Fibroblast of the aortic adventitia (primary cell): ENCODE measurements around the gene MXRA8. TPM values are rescaled to one million over a fixed set of nuclear protein-coding genes. Genes with fewer than 3 reads are reported as not detected.

Source experiments
- DNase-seq: peaks from one replicate; pipeline ENCODE4 v3.0.0-alpha.2; 2010; ENCODE audit warnings: low read depth
- H3K4me3 ChIP-seq: 2 replicates; pipeline ENCODE4 v1.5.1; 2011; ENCODE audit warnings: low read depth, mild to moderate bottlenecking, control low read depth, low read length, moderate library complexity
- total RNA-seq: library from RNA; depleted of rRNA; stranded (reverse); fragments of >200 nt; gene quantifications from 2 replicates; pipeline ENCODE4 v1.2.3, GENCODE V29; 2012; ENCODE audit warnings: low replicate concordance
- TF ChIP-seq, protein P1 (sequence below): IDR thresholded peaks from 2 replicates; pipeline ENCODE4 v1.5.1; 2011; ENCODE audit warnings: mild to moderate bottlenecking, low read length, control low read depth, inconsistent platforms; ENCODE audit not compliant: insufficient read depth

MXRA8 gene
- total RNA-seq, 1 donor, result 367 TPM

DNA sequence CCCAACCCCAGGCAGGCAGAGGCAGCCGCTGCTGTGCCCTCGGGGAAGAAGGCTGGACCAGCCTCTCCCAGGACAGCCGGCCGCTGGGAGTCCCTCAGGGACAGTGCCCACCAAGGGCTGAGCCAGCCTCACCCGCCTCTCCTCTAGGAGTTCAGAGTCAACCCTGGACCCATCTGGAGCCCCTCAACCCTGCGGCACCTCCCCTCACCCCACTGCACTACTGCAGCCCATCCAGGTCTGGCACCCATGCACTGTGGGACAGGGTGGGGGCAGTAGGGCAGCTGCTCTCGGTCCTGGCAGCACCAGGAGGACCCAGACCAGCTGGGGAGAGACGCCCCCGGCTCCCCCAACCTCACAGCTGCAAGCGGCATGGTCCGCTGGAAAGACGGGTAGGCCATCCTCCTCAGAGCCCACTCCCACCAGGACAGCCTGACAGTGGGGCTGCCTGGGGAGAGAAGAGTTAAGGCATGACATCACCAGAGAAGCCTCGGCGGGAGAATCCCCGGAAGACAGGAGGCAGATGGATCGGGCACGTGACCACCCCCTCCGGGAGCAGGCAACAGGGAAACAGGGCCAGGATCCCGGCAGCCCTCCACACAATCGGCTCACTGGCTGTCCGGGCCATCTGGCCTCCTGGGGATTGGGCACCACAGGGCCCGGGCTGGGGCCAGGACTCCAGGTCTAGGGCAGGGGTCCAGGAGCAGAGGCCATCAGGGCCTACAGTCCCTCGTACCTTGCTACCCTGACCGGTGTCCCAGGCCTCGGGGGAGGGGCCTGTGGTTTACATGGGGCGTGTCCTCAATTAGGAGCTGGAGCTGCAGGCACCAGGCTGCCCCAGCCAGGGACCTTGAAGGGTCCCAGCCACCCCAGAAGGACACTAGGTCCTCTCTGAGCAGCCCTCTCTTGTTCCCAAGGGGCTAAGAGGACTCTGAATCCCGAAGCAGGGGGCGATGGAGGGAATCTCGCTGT, 53.7 kb downstream of the MXRA8 start:
- TF ChIP-seq, protein P1, sequence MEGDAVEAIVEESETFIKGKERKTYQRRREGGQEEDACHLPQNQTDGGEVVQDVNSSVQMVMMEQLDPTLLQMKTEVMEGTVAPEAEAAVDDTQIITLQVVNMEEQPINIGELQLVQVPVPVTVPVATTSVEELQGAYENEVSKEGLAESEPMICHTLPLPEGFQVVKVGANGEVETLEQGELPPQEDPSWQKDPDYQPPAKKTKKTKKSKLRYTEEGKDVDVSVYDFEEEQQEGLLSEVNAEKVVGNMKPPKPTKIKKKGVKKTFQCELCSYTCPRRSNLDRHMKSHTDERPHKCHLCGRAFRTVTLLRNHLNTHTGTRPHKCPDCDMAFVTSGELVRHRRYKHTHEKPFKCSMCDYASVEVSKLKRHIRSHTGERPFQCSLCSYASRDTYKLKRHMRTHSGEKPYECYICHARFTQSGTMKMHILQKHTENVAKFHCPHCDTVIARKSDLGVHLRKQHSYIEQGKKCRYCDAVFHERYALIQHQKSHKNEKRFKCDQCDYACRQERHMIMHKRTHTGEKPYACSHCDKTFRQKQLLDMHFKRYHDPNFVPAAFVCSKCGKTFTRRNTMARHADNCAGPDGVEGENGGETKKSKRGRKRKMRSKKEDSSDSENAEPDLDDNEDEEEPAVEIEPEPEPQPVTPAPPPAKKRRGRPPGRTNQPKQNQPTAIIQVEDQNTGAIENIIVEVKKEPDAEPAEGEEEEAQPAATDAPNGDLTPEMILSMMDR, result no peak
- peak; percentile 72 for DNase-seq
- peak overlapping the region; percentile 74 for H3K4me3 ChIP-seq

DNA sequence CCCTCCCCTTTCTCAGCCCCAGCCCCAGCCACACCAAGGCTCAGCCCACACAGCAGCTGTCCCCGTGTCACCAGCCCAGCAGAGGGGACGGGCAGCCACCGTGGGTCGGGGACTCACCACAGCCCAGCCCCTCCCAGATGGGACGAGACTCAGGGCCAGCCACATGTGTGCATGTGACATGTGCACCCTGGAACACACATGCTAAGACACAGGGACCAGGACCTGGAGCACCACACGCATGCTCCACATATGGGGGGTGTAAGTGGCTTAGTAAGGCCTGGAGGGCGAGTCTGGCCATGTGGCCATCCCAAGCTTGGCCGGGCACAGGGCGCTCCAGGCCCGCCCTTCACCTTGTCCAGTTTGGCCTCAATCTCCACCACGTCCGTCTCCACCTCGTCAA, 54.6 kb downstream of the MXRA8 start:
- no peak for DNase-seq
- TF ChIP-seq, protein P1, result no peak
- H3K4me3 ChIP-seq, result no peak overlapping the region

DNA sequence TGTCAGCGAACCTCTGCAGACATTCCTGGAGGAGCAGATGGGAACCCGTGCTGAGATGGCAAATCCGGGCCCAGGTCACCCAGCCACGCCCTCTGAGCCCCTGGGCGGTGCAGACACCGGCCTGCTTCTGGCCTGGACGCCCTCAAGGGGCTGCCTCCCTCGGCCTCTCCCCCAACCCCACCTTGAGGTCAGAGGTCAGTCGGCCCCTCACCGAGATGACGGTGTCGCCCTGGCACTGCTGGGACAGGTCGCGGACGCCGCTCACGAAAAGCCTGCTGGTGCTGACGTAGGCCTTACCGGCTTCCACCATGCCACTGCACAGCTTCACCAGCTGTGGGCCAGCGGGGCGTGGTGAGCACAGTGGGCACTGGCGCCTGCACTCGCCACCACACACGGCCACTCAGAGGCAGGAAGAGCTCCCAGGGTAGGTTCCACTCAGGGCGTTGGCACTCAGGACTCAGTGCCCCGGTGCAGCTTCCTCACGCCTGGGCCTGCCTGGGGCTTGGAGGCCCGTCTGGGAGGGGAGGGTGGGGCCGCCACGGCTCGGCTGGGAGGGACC, 55.3 kb downstream of the MXRA8 start:
- TF ChIP-seq, protein P1, result no peak
- DNase-seq, result no peak
- no peak overlapping the region for H3K4me3 ChIP-seq

Other genes starting within 250 kb of the MXRA8 start
- 6.1 and 7.7 TPM in 2 replicates for gene C1orf159, start 242.5 kb downstream of the MXRA8 start, total RNA-seq
- gene TTLL10, start 184.7 kb downstream of the MXRA8 start, total RNA-seq, result not detected in 2 replicates
- gene TNFRSF18, start 152.0 kb downstream of the MXRA8 start, total RNA-seq, result not detected in 2 replicates
- gene TNFRSF4, start 144.4 kb downstream of the MXRA8 start, total RNA-seq, result 0.65 TPM in 1 of 2 replicates, not detected in the other
- 91.6 and 126 TPM in 2 replicates for gene SDF4, start 126.6 kb downstream of the MXRA8 start, total RNA-seq
- gene B3GALT6, start 126.3 kb downstream of the MXRA8 start, total RNA-seq, result 24.7 and 37.1 TPM in 2 replicates
- gene C1QTNF12, start 111.8 kb downstream of the MXRA8 start, total RNA-seq, result 0.65 and 1.4 TPM in 2 replicates
- gene UBE2J2, start 84.7 kb downstream of the MXRA8 start, total RNA-seq, result 19.9 and 35.3 TPM in 2 replicates
- gene SCNN1D, start 78.1 kb downstream of the MXRA8 start, total RNA-seq, result 0.54 and 0.74 TPM in 2 replicates
- gene ACAP3, start 50.6 kb downstream of the MXRA8 start, total RNA-seq, result 43.2 and 106 TPM in 2 replicates
- 21.3 and 25.9 TPM in 2 replicates for gene PUSL1, start 50.0 kb downstream of the MXRA8 start, total RNA-seq
- 35.0 and 53.1 TPM in 2 replicates for gene INTS11, start 33.9 kb downstream of the MXRA8 start, total RNA-seq
- 9.4 and 17.7 TPM in 2 replicates for gene CPTP, start 33.8 kb downstream of the MXRA8 start, total RNA-seq
- 0.09 and 0.57 TPM in 2 replicates for gene TAS1R3, start 27.3 kb downstream of the MXRA8 start, total RNA-seq
- gene DVL1, start 9.1 kb downstream of the MXRA8 start, total RNA-seq, result 31.3 and 89.0 TPM in 2 replicates
- 71.1 and 82.0 TPM in 2 replicates for gene AURKAIP1, start 16.7 kb upstream of the MXRA8 start, total RNA-seq
- 102 and 133 TPM in 2 replicates for gene CCNL2, start 40.8 kb upstream of the MXRA8 start, total RNA-seq
- 104 and 123 TPM in 2 replicates for gene MRPL20, start 48.7 kb upstream of the MXRA8 start, total RNA-seq
- 1.7 and 2.4 TPM in 2 replicates for gene ANKRD65, start 62.7 kb upstream of the MXRA8 start, total RNA-seq
- gene VWA1, start 77.1 kb upstream of the MXRA8 start, total RNA-seq, result 1.8 and 2.9 TPM in 2 replicates
- under 0.01 TPM in 1 of 2 replicates, not detected in the other for gene ATAD3C, start 91.1 kb upstream of the MXRA8 start, total RNA-seq
- 5.2 and 15.7 TPM in 2 replicates for gene ATAD3B, start 113.2 kb upstream of the MXRA8 start, total RNA-seq
- 28.0 and 35.6 TPM in 2 replicates for gene ATAD3A, start 153.6 kb upstream of the MXRA8 start, total RNA-seq
- 0.82 and 3.6 TPM in 2 replicates for gene TMEM240, start 182.1 kb upstream of the MXRA8 start, total RNA-seq
- 42.8 and 78.2 TPM in 2 replicates for gene SSU72, start 216.3 kb upstream of the MXRA8 start, total RNA-seq
- gene FNDC10, start 241.6 kb upstream of the MXRA8 start, total RNA-seq, result 4.5 and 5.9 TPM in 2 replicates